ENCODE data around the gene COX5B. TPM values are rescaled to one million over a fixed set of nuclear protein-coding genes. Genes with fewer than 3 reads are reported as not detected.

COX5B gene
- polyA plus RNA-seq, 1 donor (not counting 4 experiments of a cell fraction or from before 2014, with no cell fraction given) = 311 TPM

DNA sequence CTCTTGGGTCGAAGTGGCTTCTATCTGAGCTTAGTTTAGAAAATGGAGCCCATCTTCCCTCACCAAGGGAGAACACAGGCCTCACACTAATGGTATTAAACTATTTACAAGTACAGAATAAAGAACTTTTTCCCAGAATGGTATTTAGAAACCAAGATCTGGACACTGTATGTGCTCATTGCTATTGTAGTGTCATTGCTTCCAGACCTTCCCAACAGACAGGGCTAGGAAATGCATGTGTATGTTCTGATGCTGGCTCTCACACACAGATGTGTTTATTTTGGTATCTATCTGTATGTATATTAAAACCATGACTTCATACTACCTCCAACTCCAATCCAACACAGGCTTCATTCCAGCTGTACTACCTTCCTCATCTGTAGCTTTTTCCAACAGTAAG, 8.0 kb downstream of the COX5B start:
- Histone ChIP-seq H3K9me3 (ENCODE audit: control insufficient read depth, low read depth, low read length) (peaks cover 2% of the 10 kb centered on the region), H3K4me3 (ENCODE audit: control insufficient read depth in 2 of 3, extremely low read depth in 1 of 3, insufficient read depth in 2 of 3, low read depth in 1 of 3, low read length in 3 of 3) (no peak overlapping the region), H3K27ac (ENCODE audit: control insufficient read depth, insufficient read depth, low read length) (no peak overlapping the region), H3K4me2 (ENCODE audit: control insufficient read depth, extremely low read depth, insufficient read depth, low read depth, low read length) (no peak overlapping the region), H3K9ac (ENCODE audit: control insufficient read depth, extremely low read depth, insufficient read depth, low read length) (no peak overlapping the region), H3K79me2 (ENCODE audit: control insufficient read depth, insufficient read depth, low read length) (no peaks in the 10 kb centered on the region), H3K36me3 (ENCODE audit: control insufficient read depth in 2 of 2, extremely low read depth in 1 of 2, insufficient read depth in 2 of 2, low read length in 2 of 2) (peaks cover 11 to 17% of the 10 kb centered on the region in 2 experiments), H4K20me1 (ENCODE audit: control insufficient read depth, extremely low read depth, insufficient read depth, low read length) (no peaks in the 10 kb centered on the region), H3K27me3 (ENCODE audit: control insufficient read depth, extremely low read depth, insufficient read depth, low read length) (no peaks in the 10 kb centered on the region), H3K4me1 (ENCODE audit: control insufficient read depth, extremely low read depth, insufficient read depth, low read length) (no peaks in the 10 kb centered on the region), H3K9me1 (ENCODE audit: control insufficient read depth, extremely low read depth, insufficient read depth, low read length) (no peaks in the 10 kb centered on the region), H2AFZ (ENCODE audit: control insufficient read depth, low read length) (no peak overlapping the region)
- TF ChIP-seq, protein P1, sequence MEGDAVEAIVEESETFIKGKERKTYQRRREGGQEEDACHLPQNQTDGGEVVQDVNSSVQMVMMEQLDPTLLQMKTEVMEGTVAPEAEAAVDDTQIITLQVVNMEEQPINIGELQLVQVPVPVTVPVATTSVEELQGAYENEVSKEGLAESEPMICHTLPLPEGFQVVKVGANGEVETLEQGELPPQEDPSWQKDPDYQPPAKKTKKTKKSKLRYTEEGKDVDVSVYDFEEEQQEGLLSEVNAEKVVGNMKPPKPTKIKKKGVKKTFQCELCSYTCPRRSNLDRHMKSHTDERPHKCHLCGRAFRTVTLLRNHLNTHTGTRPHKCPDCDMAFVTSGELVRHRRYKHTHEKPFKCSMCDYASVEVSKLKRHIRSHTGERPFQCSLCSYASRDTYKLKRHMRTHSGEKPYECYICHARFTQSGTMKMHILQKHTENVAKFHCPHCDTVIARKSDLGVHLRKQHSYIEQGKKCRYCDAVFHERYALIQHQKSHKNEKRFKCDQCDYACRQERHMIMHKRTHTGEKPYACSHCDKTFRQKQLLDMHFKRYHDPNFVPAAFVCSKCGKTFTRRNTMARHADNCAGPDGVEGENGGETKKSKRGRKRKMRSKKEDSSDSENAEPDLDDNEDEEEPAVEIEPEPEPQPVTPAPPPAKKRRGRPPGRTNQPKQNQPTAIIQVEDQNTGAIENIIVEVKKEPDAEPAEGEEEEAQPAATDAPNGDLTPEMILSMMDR (optimal IDR thresholded peaks at IDR 0.05 in 1 of 3, IDR thresholded peaks at IDR 0.05 in 1 of 3, conservative IDR thresholded peaks at IDR 0.05 in 1 of 3; ENCODE audit: extremely low read depth in 1 of 3, insufficient read depth in 2 of 3, low read length in 3 of 3) = no peak
- TF ChIP-seq EZH2 (IDR thresholded peaks at IDR 0.05; ENCODE audit: low read length) = no peak
- FAIRE-seq (no peak), DNase-seq (ENCODE audit: low read depth, low spot score) (no peak)
- dilution Hi-C loops (cut with MboI; ENCODE audit: extremely low pct_ligation_motif_present, low sequenced_read_pairs) = no loop called here

DNA sequence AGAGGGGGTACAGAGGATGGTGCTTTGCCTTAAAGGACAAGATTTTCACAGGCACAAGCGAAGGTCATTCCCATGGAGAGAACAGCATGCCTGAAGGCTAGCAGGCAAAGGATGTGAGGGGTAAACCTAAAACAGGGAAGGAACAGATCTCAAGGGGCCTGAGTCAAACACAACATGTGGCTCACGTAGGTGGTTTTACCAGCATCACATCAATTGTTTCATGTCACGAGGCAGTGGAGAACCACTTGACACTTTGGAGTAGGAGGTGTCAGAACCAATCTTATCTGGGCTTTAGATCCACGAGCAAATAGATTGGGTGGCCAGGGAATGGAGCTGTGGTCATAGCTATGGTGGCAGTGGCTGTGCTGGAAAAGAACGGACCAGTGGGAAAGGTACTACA, 8.4 kb downstream of the COX5B start:
- Histone ChIP-seq H4K20me1 (ENCODE audit: control insufficient read depth, extremely low read depth, insufficient read depth, low read length) (no peaks in the 10 kb centered on the region), H3K9me3 (ENCODE audit: control insufficient read depth, low read depth, low read length) (peaks cover 2% of the 10 kb centered on the region), H3K4me3 (ENCODE audit: control insufficient read depth in 2 of 3, extremely low read depth in 1 of 3, insufficient read depth in 2 of 3, low read depth in 1 of 3, low read length in 3 of 3) (no peak overlapping the region), H3K36me3 (ENCODE audit: control insufficient read depth in 2 of 2, extremely low read depth in 1 of 2, insufficient read depth in 2 of 2, low read length in 2 of 2) (peaks cover 11 to 17% of the 10 kb centered on the region in 2 experiments), H3K79me2 (ENCODE audit: control insufficient read depth, insufficient read depth, low read length) (no peaks in the 10 kb centered on the region), H3K9me1 (ENCODE audit: control insufficient read depth, extremely low read depth, insufficient read depth, low read length) (no peaks in the 10 kb centered on the region), H3K4me2 (ENCODE audit: control insufficient read depth, extremely low read depth, insufficient read depth, low read depth, low read length) (no peak overlapping the region), H2AFZ (ENCODE audit: control insufficient read depth, low read length) (no peak overlapping the region), H3K27me3 (ENCODE audit: control insufficient read depth, extremely low read depth, insufficient read depth, low read length) (no peaks in the 10 kb centered on the region), H3K9ac (ENCODE audit: control insufficient read depth, extremely low read depth, insufficient read depth, low read length) (no peak overlapping the region), H3K27ac (ENCODE audit: control insufficient read depth, insufficient read depth, low read length) (no peak overlapping the region), H3K4me1 (ENCODE audit: control insufficient read depth, extremely low read depth, insufficient read depth, low read length) (no peaks in the 10 kb centered on the region)
- DNase-seq (ENCODE audit: low read depth, low spot score) (no peak), FAIRE-seq (no peak)
- TF ChIP-seq EZH2 (IDR thresholded peaks at IDR 0.05; ENCODE audit: low read length) = no peak
- TF ChIP-seq, protein P1 (optimal IDR thresholded peaks at IDR 0.05 in 1 of 3, IDR thresholded peaks at IDR 0.05 in 1 of 3, conservative IDR thresholded peaks at IDR 0.05 in 1 of 3; ENCODE audit: extremely low read depth in 1 of 3, insufficient read depth in 2 of 3, low read length in 3 of 3) = no peak
- dilution Hi-C loops (cut with MboI; ENCODE audit: extremely low pct_ligation_motif_present, low sequenced_read_pairs) = no loop called here
